ENCODE measurements around the gene ZNF141.

- TF ChIP-seq CTCF (IDR thresholded peaks at IDR 0.05) (no peak), POLR2A (IDR thresholded peaks at IDR 0.05) (no peak)
Observed at GRCh38 chr4:336893-337142, 796 bp upstream of the ZNF141 start.

All from heart left ventricle (tissue), 13 donors.